LHCN-M2 (cell line): Measurements from ENCODE around the gene CACYBP. TPM values are rescaled to one million over a fixed set of nuclear protein-coding genes. Genes with fewer than 3 reads are reported as not detected.

Experiments used
- DNase-seq: peaks from one replicate; pipeline ENCODE4 v3.0.0-alpha.2; 2012; ENCODE audit warnings: low read depth
- total RNA-seq: library from RNA; depleted of rRNA; stranded (reverse); fragments of >200 nt; gene quantifications from 2 replicates; pipeline ENCODE4 v1.2.3, GENCODE V29; 2014

Gene CACYBP
- total RNA-seq, 1 experiment from 2014 or later: 145 TPM

GRCh38 chr1:174971902-174972301 lies 27.8 kb upstream of the CACYBP start:
- no peak for DNase-seq

GRCh38 chr1:174974711-174975119 lies 25.0 kb upstream of the CACYBP start:
- DNase-seq: no peak

- no peak for DNase-seq
Observed at GRCh38 chr1:174975764-174976163, 24.0 kb upstream of the CACYBP start.

- DNase-seq: peak; percentile 58
Observed at GRCh38 chr1:174976436-174977108, 23.2 kb upstream of the CACYBP start.

GRCh38 chr1:174982971-174983689 lies 16.6 kb upstream of the CACYBP start:
- peak; percentile 57 for DNase-seq

GRCh38 chr1:174984952-174985351 lies 14.8 kb upstream of the CACYBP start:
- no peak for DNase-seq

- no peak for DNase-seq
Observed at GRCh38 chr1:174988539-174988938, 11.2 kb upstream of the CACYBP start.

- no peak for DNase-seq
Observed at GRCh38 chr1:174988986-174989385, 10.8 kb upstream of the CACYBP start.

GRCh38 chr1:174989536-174990220 lies 10.1 kb upstream of the CACYBP start:
- no peak for DNase-seq

- DNase-seq: peak; percentile 77
Observed at GRCh38 chr1:174990382-174990999, 9.3 kb upstream of the CACYBP start.

GRCh38 chr1:174991473-174991872 lies 8.3 kb upstream of the CACYBP start:
- DNase-seq: no peak

GRCh38 chr1:174995121-174995520 lies 4.6 kb upstream of the CACYBP start:
- DNase-seq: no peak

- DNase-seq: no peak
Observed at GRCh38 chr1:174995916-174996315, 3.8 kb upstream of the CACYBP start.

GRCh38 chr1:174996476-174996875 lies 3.3 kb upstream of the CACYBP start:
- DNase-seq: peak; percentile 52

- DNase-seq: no peak
Observed at GRCh38 chr1:174997041-174997440, 2.7 kb upstream of the CACYBP start.

- DNase-seq: peak; percentile 65
Observed at GRCh38 chr1:174998569-174999215, 1.1 kb upstream of the CACYBP start.

GRCh38 chr1:174999216-174999935 lies 371 bp upstream of the CACYBP start:
- DNase-seq: peak; percentile 99

GRCh38 chr1:175000697-175001187 lies 995 bp downstream of the CACYBP start:
- DNase-seq: no peak

- no peak for DNase-seq
Observed at GRCh38 chr1:175002910-175003517, 3.3 kb downstream of the CACYBP start.

GRCh38 chr1:175003521-175003920 lies 3.8 kb downstream of the CACYBP start:
- DNase-seq: peak; percentile 30
